Body of pancreas (tissue), 4 donors: Measurements from ENCODE around the gene ARHGAP27.

ENCODE experiments used
- CTCF ChIP-seq, 7 experiments: fragments of 450-650 bp in 4 of 7; fragments of 200-600 bp in 3 of 7; sonication (generic) in 3 of 7; IDR thresholded peaks; one replicate each; pipeline ENCODE4 v1.5.1; 2016 to 2019; ENCODE audit warnings: antibody characterized with exemption in 7 of 7
- POLR2A ChIP-seq, 3 donors: fragments of 450-650 bp; IDR thresholded peaks; one replicate each; pipeline ENCODE4 v1.6.1; 2016; ENCODE audit warnings: antibody characterized with exemption in 3 of 3, mild to moderate bottlenecking in 2 of 3

- TF ChIP-seq POLR2A (IDR thresholded peaks at IDR 0.05): no peak
- no peak for TF ChIP-seq CTCF (IDR thresholded peaks at IDR 0.05)
Observed at GRCh38 chr17:45437465-45438283, 5.0 kb upstream of the ARHGAP27 start.
